Hepatic stellate cell (primary cell): ENCODE data around the gene CDIP1.
A peak's percentile ranks its signal among the peaks of the same experiment; 100 is the strongest.
"Not testable (repeated sequence)": the region's sequence is repeated elsewhere in the genome, so short reads cannot be mapped to it uniquely, and the experiment has no call there.

Source experiments
- DNase-seq: peaks from one replicate; pipeline ENCODE4 v3.0.0; 2011; ENCODE audit warnings: low spot score

Gene CDIP1

DNA sequence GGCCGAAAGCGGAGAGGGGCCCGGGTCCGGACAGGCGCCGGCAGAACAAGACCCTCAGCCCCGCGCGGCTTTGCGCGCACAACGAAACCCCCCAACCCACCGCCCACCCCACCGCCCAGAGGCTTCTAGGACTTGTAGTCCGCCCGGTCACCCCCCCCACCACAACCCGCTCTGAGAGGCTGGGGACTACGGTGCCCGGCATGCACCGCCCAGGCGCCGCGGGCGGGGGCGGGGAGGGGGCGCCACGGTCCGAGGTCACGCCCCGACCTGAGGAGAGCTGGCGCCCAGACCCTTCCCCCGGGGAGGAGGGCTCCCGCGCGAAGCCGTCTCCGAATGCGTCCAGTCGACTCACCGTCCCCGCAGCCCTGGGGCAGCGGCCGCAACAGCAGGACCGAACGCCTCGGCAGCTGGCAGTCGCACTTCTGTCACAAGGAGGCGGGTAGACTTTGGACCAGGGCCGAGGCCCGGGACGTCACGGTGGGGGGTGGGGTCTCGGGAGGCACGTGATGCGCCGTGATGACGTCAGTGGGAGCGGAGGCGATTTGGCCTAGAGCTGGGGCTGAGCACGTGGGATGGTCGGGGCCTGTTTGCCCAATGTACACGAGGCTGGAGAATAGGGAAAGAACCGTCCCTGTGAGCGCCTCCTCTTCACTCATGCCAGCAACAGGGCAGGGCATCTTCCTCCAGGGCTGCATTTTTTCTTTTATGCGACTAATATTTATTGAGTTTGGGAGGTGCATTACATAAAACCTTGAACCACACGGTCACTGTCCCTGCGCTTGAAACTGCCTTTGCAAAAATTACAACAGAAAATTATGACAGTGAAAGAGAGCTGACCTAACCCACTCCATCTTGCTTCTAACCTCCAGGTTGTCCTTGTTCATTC, at the start of gene CDIP1:
Gene CDIP1 (minus strand): TSS at position 424 of the 886 bp plus-strand sequence. CDS start 24,643 bp downstream, outside the sequence.
- peak; percentile 93 for DNase-seq

DNA sequence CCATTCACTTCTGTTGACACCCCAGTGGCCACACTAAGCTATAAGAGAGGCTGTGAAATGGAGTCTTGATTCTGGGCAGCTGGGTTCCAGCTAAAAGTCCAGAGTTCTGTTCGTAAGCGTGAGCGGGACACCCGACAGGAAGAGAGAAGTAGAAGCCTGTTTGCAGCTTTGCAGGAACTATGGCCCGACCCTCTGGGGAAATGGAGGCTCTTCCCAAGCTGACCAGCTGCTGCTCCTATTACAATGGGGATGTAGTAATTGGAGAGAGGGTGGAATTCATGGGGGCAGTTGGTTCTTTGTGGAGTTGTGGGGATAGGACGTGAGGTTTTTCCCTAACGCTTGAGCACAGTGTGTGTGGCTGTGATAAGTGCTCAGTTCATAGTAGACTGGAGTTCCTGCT, 47.7 kb upstream of the CDIP1 start:
- DNase-seq, result no peak

GRCh38 chr16:4583906-4584305, 45.3 kb upstream of the CDIP1 start:
- DNase-seq, result no peak

DNA sequence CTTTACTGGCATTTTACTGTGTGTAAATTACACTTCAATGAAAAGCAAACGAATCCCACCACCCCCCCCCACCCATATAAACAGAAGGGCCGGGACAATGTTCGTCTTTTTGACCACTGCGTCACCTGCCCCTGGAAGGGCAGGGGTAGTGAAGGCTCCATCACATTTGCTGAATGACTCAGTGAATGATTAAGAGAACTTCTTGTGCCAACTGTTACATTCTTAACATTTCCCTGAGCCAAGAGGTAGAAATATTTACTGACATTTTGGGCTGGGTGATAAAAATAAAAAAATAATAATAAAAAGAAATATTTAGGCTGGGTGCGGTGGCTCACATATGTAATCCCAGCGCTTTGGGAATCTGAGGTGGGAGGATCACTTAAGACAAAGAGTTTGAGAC, 41.7 kb upstream of the CDIP1 start:
- no peak for DNase-seq

DNA sequence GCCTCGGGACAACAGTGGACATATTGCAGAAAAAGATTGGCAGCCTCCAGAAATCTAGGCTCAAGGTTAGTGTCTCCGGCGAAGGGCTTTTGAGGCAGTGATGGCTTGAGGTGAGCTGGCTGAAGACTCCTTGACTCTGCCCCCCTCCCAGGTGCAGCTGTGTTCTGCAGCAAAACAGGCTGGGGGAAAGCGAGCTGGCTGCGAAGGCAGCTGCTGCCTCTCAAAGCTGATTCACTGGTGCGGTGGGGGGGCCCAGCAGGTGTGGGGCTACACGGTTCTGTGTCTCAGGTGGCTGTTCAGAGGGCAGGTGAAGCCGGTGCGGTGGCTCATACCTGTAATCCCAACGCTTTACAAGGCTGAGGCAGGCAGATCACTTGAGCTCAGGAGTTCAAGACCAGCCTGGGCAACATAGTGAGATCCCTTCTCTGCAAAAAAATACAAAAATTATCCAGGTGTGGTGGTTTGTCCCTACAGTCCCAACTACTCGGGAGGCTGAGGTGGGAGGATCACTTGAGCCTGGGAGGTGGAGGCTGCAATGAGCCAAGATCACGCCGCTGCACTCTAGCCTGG, 40.5 kb upstream of the CDIP1 start:
- DNase-seq, result no peak

DNA sequence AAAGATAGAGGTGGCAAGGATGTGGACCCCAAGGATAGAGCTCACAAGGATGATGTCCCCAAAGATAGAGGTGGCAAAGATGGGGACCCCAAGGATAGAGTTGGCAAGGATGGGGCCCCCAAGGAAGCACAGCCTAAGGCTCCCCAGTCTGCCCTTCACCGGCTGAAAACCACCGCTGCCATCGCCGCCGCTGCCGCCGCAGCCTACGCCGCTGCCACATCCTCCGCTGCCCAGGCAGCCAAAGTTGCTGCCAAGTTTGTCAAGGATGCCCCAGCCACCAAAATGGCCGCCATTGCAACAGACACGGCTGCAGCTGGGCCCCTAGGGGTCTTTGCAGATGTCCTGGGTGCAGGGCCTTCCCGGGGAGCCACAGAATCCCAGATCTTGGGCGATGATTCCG, 37.4 kb upstream of the CDIP1 start:
- DNase-seq, result no peak

GRCh38 chr16:4574919-4575705, 36.5 kb upstream of the CDIP1 start:
- no peak for DNase-seq

DNA sequence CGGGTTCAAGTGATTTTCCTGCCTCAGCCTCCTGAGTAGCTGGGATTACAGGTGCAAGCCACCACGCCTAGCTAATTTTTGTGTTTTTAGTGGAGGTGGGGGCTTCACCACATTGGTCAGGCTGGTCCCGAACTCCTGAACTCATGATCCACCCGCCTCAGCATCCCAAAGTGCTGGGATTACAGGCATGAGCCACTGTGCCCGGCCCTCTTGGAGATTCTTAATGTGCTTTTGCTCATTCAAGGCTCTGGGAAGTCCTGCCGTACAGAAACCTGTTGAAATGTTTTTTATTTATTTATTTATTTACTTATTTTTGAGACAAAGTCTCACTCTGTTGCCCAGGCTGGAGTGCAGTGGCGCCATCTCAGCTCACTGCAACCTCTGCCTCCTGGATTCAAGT, 35.4 kb upstream of the CDIP1 start:
- DNase-seq, result not testable (repeated sequence)

GRCh38 chr16:4572715-4573114, 34.1 kb upstream of the CDIP1 start:
- no peak for DNase-seq

DNA sequence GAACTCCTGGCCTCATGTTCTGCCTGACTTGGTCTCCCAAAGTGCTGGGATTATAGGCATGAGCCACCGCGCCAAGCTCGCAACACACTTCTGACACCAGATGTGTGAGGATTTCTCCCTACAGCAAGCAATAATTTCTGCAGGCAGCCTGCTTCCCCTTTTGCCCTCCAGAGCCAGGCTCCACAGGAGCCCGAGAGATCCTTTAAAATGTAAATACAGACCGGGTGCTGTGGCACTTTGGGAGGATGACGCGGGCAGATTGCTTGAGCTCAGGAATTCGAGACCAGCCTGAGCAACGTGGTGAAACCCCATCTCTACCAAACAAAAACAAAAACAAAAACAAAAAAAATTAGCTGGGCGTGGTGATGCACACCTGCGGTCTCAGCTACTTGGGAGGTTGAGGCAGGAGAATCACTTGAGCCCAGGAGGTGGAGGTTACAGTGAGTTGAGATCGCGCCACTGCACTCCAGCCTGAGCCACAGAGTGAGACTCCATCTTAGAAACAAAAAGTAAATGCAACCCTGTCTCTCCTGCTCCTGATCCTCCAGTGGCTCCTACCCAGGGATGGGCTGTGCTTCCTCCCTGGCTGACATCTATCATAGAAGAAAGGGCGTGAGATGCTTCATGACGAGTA, 32.2 kb upstream of the CDIP1 start:
- DNase-seq, result no peak

- DNase-seq, result no peak
Measured at GRCh38 chr16:4570086-4570485, 31.5 kb upstream of the CDIP1 start.

DNA sequence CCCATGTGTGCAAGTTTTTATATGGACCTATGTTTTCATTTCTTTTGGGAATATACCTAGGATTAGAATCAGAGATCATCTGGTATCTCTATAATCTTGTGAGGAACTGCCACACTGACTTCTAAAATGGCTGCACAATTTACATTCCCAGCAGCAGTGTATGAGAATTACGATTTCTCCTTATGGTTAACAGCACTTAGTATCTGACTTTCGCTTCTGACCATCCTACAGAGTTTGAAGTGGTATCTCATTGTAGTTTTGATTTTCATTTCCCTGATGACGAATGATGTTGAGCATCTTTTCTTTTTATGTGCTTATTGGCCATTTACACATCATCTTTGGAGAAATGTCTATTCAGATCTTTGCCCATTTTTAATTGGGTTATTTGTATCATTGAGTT, 27.6 kb upstream of the CDIP1 start:
- DNase-seq, result no peak

DNA sequence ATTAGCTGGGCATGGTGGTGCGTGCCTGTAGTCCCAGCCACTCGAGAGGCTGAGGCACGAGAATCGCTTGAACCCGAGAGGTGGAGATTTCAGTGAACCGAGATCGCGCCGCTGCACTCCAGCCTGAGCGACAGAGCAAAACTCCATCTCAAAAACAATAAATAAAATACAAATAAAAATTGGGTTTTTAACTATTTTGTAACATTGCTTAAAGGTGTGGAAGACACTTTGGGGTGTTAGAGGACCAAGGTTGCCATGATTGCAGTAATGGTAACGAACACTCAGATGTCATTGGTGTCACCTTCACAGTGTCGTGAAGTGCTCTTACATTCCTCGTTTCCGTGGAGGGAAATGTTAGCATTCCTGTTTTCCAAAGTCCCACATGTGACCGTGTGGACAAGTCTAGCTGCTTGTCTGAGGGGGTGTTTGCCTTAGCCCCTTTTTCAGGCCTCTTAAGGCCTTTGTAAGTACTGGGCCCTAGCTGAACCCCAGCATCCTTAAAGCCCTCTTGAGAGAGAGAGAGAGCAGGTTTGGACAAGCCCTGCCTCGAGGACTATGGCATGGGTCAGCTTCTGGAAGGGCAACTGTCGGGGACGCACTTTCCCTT, 26.2 kb upstream of the CDIP1 start:
- no peak for DNase-seq

GRCh38 chr16:4561596-4561995, 23.0 kb upstream of the CDIP1 start:
- DNase-seq, result no peak

GRCh38 chr16:4557973-4558372, 19.4 kb upstream of the CDIP1 start:
- DNase-seq, result no peak

- no peak for DNase-seq
Measured at GRCh38 chr16:4556580-4556979, 18.0 kb upstream of the CDIP1 start.

- DNase-seq, result no peak
Measured at GRCh38 chr16:4556112-4556511, 17.5 kb upstream of the CDIP1 start, which contains the start of gene C16orf96. Gene C16orf96 (plus strand): TSS chr16:4556340. CDS start chr16:4556490, 150 bp downstream.

GRCh38 chr16:4552541-4552940, 14.0 kb upstream of the CDIP1 start:
- DNase-seq, result no peak

- DNase-seq, result no peak
Measured at GRCh38 chr16:4550591-4550990, 12.0 kb upstream of the CDIP1 start.

DNA sequence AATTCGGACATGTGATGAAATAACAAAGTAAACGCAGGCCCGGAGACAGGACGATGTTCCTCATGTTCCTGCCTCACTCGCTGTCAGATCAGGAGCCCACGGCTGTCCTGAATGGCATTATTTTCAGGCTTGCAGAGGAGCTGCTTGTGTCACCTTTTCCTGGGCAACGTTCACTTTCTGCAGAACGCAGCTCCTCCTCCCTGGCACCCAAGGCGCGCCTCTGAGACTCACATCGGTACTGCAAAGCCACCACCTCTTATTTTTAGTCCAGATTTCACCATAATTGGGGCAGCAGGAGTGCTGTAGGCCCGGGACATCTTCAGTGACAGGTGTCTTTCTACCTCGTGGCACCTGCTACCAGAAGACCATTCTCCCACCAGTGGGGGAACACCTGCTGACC, 9.6 kb upstream of the CDIP1 start:
- no peak for DNase-seq

DNA sequence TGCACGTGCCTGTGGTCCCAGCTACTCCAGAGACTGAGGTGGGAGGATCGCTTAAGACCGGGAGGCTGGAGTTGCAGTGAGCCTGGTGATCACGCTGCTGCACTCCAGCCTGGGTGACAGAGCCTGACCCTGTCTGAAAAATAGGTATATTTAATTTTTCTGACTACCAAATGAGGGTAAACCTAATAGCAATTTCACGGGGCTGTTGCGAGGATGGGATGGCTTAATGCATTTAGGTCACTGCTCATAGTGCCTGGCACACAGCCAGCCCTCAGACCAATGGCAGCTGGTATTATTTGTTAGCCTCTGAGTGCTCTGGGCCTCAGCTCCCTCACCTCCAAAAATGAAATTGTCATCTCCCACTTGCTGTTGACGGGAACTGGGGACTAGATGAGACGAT, 5.9 kb upstream of the CDIP1 start:
- DNase-seq, result no peak

- no peak for DNase-seq
Measured at GRCh38 chr16:4539716-4540284, 1.2 kb upstream of the CDIP1 start.
